ENCODE measurements around the gene L3MBTL4.
"Not testable (repeated sequence)": the region's sequence is repeated elsewhere in the genome, so short reads cannot be mapped to it uniquely, and the experiment has no call there.

L3MBTL4 gene

GRCh38 chr18:6106091-6106685 is 308.5 kb downstream of the L3MBTL4 start:
- DNase-seq (ENCODE audit: low spot score) = no peak

GRCh38 chr18:6103741-6104140 is 311.0 kb downstream of the L3MBTL4 start:
- no peak for DNase-seq (ENCODE audit: low spot score)

- no peak for DNase-seq (ENCODE audit: low spot score)
Observed at GRCh38 chr18:6096730-6097129, 318.0 kb downstream of the L3MBTL4 start.

GRCh38 chr18:6088432-6088831 is 326.3 kb downstream of the L3MBTL4 start:
- DNase-seq (ENCODE audit: low spot score) = peak; percentile 6

GRCh38 chr18:6086731-6087130 is 328.0 kb downstream of the L3MBTL4 start:
- DNase-seq (ENCODE audit: low spot score) = no peak

GRCh38 chr18:6079406-6079805 is 335.3 kb downstream of the L3MBTL4 start:
- no peak for DNase-seq (ENCODE audit: low spot score)

GRCh38 chr18:6078877-6079276 is 335.8 kb downstream of the L3MBTL4 start:
- no peak for DNase-seq (ENCODE audit: low spot score)

- not testable (repeated sequence) for DNase-seq (ENCODE audit: low spot score)
Observed at GRCh38 chr18:6072423-6072822, 342.3 kb downstream of the L3MBTL4 start.

- peak; percentile 8 for DNase-seq (ENCODE audit: low spot score)
Observed at GRCh38 chr18:6069539-6069938, 345.2 kb downstream of the L3MBTL4 start.

- no peak for DNase-seq (ENCODE audit: low spot score)
Observed at GRCh38 chr18:6069103-6069502, 345.6 kb downstream of the L3MBTL4 start.

- DNase-seq (ENCODE audit: low spot score) = no peak
Observed at GRCh38 chr18:6060149-6060548, 354.6 kb downstream of the L3MBTL4 start.

GRCh38 chr18:6059551-6059950 is 355.2 kb downstream of the L3MBTL4 start:
- DNase-seq (ENCODE audit: low spot score) = no peak

GRCh38 chr18:6058941-6059340 is 355.8 kb downstream of the L3MBTL4 start:
- DNase-seq (ENCODE audit: low spot score) = no peak

- DNase-seq (ENCODE audit: low spot score) = no peak
Observed at GRCh38 chr18:6057604-6058003, 357.1 kb downstream of the L3MBTL4 start.

GRCh38 chr18:6056171-6056910 is 358.4 kb downstream of the L3MBTL4 start:
- DNase-seq (ENCODE audit: low spot score) = no peak

- DNase-seq (ENCODE audit: low spot score) = no peak
Observed at GRCh38 chr18:6055711-6056110, 359.0 kb downstream of the L3MBTL4 start.

GRCh38 chr18:6054256-6054842 is 360.4 kb downstream of the L3MBTL4 start:
- DNase-seq (ENCODE audit: low spot score) = no peak

- no peak for DNase-seq (ENCODE audit: low spot score)
Observed at GRCh38 chr18:6052449-6052913, 362.2 kb downstream of the L3MBTL4 start.

GRCh38 chr18:6047596-6047995 is 367.1 kb downstream of the L3MBTL4 start:
- DNase-seq (ENCODE audit: low spot score) = not testable (repeated sequence)

- DNase-seq (ENCODE audit: low spot score) = no peak
Observed at GRCh38 chr18:6044773-6045172, 369.9 kb downstream of the L3MBTL4 start.

GRCh38 chr18:6044319-6044718 is 370.4 kb downstream of the L3MBTL4 start:
- DNase-seq (ENCODE audit: low spot score) = no peak

GRCh38 chr18:6039055-6039454 is 375.7 kb downstream of the L3MBTL4 start:
- no peak for DNase-seq (ENCODE audit: low spot score)

GRCh38 chr18:6031442-6031841 is 383.3 kb downstream of the L3MBTL4 start:
- DNase-seq (ENCODE audit: low spot score) = no peak
